HG03135 (cell line): Measurements from ENCODE around the gene GRIN2D.
"Not testable (repeated sequence)": the region's sequence is repeated elsewhere in the genome, so short reads cannot be mapped to it uniquely, and the experiment has no call there.

Source experiments
- ATAC-seq: cut with Tn5 transposase; IDR thresholded peaks from one replicate; pipeline ENCODE4 v1.9.1; 2021; ENCODE audit warnings: mild to moderate bottlenecking, moderate library complexity; ENCODE audit not compliant: unreplicated experiment

GRIN2D gene

GRCh38 chr19:48371367-48371766 is 22.1 kb upstream of the GRIN2D start:
- no peak for ATAC-seq

GRCh38 chr19:48371771-48372170 is 21.7 kb upstream of the GRIN2D start:
- ATAC-seq: not testable (repeated sequence)

GRCh38 chr19:48372904-48373303 is 20.6 kb upstream of the GRIN2D start:
- ATAC-seq: no peak

GRCh38 chr19:48373567-48373966 is 19.9 kb upstream of the GRIN2D start:
- no peak for ATAC-seq

GRCh38 chr19:48378194-48378570 is 15.3 kb upstream of the GRIN2D start:
- no peak for ATAC-seq

GRCh38 chr19:48379058-48379457 is 14.4 kb upstream of the GRIN2D start:
- ATAC-seq: no peak

GRCh38 chr19:48381178-48381950 is 12.1 kb upstream of the GRIN2D start:
- no peak for ATAC-seq

GRCh38 chr19:48382286-48382685 is 11.2 kb upstream of the GRIN2D start:
- no peak for ATAC-seq

- no peak for ATAC-seq
Observed at GRCh38 chr19:48385461-48386087, 7.9 kb upstream of the GRIN2D start.

- no peak for ATAC-seq
Observed at GRCh38 chr19:48386981-48387380, 6.5 kb upstream of the GRIN2D start.

GRCh38 chr19:48390188-48391099 is 3.0 kb upstream of the GRIN2D start:
- no peak for ATAC-seq

GRCh38 chr19:48391100-48392005 is 2.1 kb upstream of the GRIN2D start, which contains the start of gene KDELR1:
Gene KDELR1, minus strand, starts transcription at chr19:48391551. Its CDS starts 193 bp downstream, at chr19:48391358.
- ATAC-seq: peak; percentile 77

GRCh38 chr19:48392006-48392344 is 1.5 kb upstream of the GRIN2D start:
- not testable (repeated sequence) for ATAC-seq

- no peak for ATAC-seq
Observed at GRCh38 chr19:48392860-48393558, 459 bp upstream of the GRIN2D start.

GRCh38 chr19:48394331-48395169 is 1.1 kb downstream of the GRIN2D start:
- no peak for ATAC-seq

GRCh38 chr19:48395170-48395455 is 1.6 kb downstream of the GRIN2D start:
- ATAC-seq: no peak

GRCh38 chr19:48395499-48395898 is 2.0 kb downstream of the GRIN2D start:
- no peak for ATAC-seq

GRCh38 chr19:48396016-48396823 is 2.8 kb downstream of the GRIN2D start:
- no peak for ATAC-seq
